ENCODE measurements around the gene TPPP2.
"Not testable (repeated sequence)": the region's sequence is repeated elsewhere in the genome, so short reads cannot be mapped to it uniquely, and the experiment has no call there.

TPPP2 gene

DNA sequence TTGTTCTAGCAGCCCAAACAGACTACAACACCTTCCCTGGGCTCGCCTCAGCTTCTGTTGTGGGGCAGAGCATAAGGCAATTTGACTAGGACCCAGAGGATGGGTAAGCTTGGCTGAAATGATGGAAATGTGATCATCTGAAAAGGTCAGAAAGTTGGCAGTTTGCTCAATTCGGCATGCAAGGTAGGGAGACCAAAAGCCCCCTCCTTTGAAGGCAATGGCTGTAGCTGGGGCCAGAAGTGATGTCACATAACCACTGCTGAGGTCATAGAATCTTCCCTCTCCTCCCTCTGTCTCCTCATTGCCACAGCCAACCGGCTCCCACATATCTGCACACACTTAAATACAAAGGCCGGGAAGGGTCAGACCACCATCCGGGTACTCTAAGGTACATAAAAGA, at the start of gene TPPP2:
Gene TPPP2, plus strand, starts transcription at position 301 of the 400 bp plus-strand sequence. CDS start 365 bp downstream, outside the sequence.
- no peak for DNase-seq

DNA sequence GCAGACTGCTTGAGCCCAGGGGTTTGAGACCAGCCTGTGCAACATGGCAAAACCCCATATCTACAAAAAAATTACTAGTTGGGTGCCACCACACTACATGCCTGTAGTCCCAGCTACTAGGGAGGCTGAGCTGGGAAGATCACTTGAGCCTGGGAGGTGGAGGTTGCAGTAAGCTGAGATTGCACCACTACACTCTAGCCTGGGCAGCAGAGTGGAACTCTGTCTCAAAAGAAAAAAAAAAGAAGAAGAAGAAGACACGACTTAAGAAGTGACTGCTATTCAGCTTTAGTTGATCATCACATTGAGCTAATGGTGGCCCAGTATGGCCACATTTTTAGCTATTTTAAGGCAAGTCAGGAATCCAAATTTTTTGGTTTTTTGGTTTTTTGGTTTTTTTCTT, 49.1 kb upstream of the TPPP2 start:
- no peak for DNase-seq

DNA sequence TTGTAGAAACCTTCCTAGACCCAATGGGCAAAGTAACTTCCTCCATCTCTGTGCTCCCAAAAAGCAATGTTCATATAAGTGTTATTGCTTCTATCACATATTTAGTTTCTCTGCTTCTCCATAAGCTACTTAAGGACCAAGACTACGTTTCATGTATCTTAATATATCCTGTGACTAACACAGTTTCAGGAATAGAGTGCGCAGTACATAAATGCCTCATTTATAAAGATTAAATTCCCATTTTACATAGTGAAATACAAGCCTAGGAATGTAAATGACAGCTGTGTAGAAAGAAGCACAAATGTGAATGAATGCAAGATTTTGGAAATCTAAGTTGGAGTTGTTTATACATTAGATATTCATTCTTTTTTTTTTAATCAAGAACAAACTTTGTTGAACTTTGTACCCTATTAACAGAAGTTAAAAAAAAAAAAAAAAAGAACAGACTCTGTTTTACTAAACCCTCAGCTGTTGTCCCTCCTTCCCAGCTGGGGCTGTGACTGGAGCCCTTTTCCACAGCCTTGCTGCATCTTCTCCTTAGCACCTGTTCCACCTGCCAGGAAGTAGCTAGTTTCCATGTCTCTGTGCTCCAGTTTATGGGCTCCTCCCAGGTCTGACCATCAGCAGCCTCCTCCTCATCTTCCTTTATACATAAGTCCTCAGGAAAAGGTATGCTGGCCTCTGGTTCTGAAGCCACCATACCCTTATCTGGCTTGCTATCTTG, 47.2 kb upstream of the TPPP2 start:
- DNase-seq = no peak

DNA sequence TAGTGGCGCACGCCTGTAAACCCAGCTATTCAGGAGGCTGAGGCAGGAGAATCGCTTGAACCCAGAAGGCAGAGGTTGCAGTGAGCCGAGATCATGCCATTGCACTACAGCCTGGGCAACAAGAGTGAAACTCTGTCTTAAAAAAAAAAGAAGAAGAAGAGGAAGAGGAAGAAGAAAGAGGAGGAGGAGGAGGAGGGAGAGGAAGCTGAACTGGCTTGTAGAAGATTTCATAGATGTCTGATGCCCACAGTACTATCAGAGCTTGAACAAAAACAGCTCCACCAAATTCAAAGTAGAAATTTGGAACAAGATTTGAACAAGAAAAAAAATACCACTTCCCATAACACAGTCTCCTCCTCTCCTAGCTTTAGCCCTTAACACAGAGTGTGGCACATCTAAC, 44.4 kb upstream of the TPPP2 start:
- DNase-seq = not testable (repeated sequence)

DNA sequence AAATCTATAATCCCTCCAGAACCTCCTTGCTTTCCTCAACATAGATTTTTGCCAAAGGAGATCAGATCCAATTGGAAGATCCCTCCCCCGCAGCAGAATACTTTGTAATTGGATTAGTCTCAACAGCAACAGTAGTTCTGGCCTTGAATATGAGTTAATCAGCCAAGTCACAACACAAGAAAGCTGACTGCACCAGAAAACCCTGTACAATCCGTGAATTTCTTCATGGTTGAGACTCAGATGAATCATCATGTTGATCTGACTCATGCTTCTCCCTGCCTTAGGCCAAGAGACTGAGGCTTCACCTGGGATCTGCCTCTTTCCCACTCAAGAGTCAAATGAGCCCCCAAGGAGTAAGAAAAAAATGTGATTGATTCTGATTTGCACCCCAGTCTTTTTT, 43.2 kb upstream of the TPPP2 start:
- DNase-seq = peak in 6 of 56 donors; percentile 8 to 34 (median 12)

DNA sequence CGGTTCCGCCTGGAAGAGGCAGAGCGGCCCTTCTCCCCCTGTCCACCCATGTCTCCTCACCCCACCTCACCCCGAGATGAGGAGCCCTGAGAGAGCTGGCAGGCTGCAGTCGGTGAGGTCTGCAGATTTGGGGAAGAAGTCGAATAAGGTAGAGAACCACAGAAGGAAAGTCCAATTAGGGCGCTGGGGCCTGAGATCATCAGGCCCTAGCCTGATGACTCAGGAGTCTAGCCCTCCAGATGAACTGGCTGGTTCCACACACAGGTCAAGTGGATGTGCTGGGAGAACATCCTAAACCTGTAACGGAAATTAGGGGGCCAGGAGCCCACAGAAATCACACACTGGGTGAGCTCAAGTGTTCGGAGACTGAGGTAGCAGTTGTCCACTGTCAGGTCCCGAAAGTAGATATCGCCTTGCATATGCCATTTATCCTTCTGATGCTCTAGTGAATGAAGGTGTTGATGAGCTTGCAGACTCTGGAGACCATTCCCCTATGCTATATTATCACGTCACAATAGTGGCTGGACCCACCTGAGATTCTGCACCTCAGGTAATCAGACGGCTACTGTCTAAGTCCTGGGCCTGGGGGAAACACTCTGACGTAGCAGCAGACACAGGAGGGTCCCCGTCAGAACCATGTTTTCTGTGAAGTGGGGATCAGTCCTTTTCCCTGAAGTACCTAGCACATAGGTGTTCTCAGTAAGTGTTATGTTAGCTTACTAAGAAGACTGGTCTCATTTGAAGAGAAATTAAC, 41.1 kb upstream of the TPPP2 start:
- no peak for DNase-seq

DNA sequence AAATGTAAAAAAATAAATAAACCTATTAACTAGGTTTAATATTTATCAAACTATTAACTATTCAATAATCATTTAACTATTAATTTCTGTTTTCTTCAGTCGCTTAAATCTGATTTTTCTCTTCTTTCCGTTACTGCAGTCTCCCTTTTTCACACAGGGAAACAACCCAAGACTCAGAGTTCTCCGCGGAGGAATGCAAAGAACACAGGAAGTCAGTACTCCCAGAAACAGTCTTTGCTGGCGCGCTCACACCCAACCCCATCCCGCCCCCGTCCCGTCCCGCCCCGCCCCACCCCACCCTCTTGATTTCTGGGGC, 40.6 kb upstream of the TPPP2 start:
- DNase-seq = no peak

DNA sequence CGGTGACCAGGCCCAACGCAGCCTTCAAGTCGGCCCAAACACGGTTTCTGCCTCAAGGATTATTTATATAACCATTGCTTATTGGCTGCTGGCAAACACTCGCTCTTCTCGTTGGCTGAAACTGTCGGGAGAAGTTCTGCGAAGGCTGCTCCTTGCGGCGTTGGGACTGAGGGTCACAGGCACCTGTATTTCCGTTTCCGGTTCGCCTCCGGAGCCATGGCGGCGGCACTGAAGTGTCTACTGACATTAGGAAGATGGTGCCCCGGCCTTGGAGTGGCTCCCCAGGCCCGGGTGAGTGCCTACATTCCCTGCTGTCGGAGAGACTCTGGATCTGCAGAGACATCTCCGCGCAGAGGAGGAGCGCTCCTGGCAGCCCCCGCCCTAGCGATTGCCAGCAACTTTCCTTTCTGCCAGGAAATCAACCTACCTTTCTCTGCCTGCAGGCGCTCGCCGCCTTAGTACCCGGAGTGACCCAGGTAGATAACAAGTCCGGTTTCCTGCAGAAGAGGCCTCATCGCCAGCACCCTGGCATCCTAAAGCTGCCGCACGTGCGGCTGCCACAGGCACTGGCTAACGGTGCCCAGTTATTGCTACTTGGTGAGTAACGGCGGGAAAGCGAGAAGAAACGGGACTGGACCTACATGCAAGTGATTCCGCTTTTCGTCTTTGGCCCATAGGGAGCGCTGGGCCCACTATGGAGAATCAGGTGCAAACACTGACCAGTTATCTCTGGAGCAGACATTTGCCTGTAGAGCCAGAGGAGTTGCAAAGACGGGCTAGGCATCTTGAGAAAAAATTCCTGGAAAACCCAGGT, 40.0 kb upstream of the TPPP2 start, which contains the start of gene METTL17:
Gene METTL17, plus strand, starts transcription at position 194 of the 814 bp plus-strand sequence. Its CDS starts 23 bp downstream, at position 217.
- DNase-seq = peak; percentile 44 to 96 (median 87)

DNA sequence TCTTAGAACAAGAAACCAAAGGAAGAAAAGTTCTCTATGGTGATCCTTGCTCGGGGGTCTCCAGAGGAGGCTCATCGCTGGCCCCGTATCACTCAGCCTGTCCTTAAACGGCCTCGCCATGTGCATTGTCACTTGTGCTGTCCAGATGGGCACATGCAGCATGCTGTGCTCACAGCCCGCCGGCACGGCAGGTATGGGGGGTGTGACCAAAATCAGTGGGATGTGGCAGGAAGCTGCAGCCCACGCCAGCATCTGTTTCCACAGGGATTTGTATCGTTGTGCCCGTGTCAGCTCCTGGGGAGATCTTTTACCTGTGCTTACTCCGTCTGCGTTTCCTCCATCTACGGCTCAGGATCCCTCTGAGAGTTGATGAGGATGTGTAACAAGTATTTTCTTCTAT, 33.5 kb upstream of the TPPP2 start:
- no peak for DNase-seq

DNA sequence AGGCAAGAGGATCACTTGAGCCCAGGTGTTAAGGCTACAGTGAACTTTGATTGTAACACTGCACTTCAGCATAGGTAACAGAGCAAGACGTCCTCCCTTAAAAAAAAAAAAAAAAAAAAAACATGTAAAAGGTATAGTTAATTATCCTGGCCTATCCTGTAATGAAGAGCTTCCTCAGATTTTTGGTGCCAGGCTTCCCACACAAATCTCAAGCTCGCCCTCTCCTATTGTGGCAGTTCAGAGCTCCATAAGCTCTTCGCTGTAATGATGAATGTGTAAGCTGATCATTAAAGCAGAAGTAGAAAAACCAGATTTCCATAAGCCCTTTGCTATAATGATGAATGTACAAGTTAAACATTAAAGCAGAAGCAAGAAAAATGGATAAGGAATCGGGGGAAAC, 32.9 kb upstream of the TPPP2 start:
- DNase-seq = no peak

DNA sequence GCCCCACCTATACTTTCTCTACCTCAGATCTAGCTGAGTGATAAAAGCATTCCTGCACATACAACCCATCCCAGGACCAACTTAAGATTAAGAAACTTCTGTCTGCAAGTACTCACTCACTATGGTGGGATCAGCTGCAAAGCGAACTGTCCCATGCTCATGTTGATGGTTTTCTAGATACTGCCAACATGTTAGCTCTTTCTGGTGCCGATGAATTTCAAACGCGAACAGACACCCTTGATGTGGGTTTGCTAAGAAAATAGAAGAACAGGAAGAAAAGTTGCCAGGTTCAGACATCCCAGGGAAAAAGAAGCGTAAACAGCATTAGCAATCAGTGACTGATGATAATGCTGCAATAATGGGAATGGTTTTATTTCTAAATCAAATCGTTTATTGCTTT, 32.5 kb upstream of the TPPP2 start:
- no peak for DNase-seq

DNA sequence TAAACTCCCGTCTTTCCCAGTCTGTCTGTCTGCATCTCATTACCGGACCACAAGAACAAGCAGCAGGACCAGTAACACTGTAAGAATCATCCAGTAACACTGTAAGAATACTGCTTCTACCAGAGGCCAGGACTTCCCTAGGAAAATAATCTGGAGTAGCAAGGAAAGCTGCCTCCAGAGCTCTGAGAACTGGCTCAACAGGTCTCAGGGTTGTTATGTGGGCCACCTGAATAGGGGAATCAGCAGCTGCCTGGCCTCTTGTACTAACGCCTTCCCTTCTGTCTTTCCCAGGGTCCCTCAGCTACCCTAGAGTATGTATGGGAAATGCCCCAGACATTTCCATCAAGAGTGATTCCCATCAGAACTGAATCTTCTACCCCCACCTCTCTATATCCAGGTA, 31.9 kb upstream of the TPPP2 start:
- no peak for DNase-seq

DNA sequence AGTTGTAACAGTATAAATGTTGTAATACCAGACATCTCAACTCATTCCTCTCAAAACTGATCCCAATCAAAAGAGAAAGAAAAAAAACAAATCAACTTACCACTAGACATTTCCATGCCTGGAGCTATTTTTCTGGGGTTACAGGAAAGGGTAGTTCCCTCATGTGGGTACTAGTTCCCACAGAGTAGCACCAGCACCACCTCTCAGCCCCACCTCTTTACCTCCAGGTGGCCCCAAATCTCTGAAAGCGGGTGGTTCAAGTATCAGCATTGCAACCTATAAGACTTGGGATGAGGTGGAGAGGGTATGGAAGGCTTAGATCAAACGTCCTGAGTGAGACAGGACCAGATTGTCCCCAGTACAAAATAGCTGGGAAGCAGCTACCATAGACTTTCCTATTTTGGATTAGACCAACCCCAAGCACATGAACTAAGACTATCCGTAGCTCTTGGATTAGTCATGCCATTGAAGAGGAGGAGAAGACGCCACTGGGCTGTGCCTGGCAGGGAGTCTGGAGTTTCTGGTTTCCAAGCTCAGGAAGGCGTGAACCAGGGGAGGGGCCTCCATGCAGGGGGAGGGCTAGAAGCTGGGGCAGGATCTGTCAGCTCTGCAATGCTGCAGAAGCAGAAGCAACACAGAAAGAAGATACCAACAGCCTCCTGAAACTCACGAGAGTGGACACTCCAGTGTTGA, 31.2 kb upstream of the TPPP2 start, which contains the start of gene SLC39A2:
Gene SLC39A2, plus strand, starts transcription at position 620 of the 693 bp plus-strand sequence. CDS start 154 bp downstream, outside the sequence.
- DNase-seq = no peak

DNA sequence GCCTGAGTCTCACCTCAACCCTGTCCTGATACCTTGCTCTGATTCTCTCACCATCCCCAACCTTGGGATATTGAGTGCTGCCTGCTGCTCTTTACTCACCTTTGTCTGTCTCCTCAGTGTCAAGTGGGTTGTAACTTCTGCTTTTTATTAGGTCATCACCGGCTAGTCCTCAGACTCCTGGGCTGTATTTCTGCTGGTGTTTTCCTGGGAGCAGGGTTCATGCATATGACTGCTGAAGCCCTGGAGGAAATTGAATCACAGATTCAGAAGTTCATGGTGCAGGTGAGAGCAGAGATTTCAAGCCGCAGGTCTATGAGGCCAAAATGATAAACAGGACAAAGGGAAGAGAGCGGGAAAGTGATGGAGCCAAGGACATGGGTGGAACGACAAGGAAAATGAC, 30.4 kb upstream of the TPPP2 start:
- no peak for DNase-seq

DNA sequence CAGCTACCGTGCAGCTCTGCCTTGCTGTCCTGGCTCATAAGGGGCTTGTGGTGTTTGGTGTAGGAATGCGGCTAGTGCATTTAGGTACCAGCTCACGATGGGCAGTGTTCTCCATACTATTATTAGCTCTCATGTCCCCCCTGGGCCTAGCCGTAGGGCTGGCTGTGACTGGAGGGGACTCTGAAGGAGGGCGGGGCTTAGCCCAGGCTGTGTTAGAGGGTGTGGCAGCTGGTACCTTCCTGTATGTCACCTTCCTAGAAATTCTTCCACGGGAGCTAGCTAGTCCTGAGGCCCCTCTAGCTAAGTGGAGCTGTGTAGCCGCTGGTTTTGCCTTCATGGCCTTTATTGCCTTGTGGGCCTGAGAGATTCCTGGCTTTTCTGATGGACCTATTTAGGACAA, 28.8 kb upstream of the TPPP2 start:
- no peak for DNase-seq

DNA sequence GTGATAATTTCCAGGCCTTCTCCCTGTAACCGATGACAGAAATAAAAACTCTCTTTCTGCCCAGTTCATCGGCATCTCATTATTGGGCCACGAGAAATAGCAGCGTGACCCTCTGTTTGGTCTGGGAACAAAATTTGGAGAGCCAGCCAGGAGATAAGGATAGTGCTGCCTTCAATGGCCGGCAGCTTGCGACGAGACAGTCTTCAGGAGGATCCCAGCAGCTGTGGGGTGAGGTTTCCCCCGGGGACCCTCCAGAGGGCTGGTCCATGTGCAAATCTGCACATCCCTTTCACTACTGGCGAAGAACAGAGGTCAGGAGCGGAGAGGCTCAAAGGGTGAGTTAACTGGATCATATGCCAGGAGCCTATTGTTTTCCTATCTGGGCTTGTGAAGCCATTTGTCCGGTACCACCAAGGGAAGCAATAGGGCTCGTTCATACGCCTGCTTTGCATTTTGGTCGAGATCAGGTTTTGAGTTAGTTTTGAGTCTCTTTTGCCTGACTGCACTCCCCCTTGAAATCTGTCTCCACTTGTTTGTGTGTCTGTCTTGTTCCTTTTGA, 26.1 kb upstream of the TPPP2 start:
- DNase-seq = no peak

DNA sequence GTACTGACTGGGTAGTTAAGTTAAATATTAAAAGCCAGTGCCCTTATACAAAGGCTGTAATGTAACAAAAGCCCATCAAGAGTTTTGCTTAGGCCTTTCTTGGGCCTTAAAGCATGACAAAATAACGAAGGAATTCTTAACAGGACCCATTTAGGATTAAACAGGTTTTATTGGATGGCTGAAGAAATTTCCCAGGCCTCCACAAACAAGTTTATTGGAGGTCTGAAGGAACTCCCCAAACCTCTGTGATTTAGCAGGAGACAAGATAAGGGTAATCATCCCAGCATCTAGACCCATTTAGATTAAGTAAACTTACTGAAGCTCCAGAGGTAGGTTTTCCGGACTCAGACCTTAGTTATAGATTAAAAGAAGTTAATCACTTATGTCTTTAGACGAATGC, 20.3 kb upstream of the TPPP2 start:
- not testable (repeated sequence) for DNase-seq

DNA sequence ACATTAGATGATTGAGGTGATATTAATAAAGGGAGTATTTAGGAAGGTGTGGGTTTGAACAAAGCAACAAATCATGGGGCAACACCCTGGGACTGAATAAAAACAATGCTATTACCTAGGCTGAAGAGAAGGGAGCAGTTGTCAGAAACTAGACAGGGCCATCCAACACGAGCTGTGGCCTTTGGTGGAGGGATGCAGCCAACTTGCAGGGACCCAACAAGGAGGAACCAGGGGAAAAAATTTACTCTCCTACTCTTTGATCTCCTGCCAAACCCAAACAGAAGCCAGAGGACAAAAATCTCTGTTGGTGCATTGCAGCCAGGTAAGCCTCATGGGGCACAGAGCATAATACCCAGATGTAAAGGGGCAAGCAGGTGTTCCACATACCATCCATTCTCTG, 18.9 kb upstream of the TPPP2 start:
- no peak for DNase-seq

DNA sequence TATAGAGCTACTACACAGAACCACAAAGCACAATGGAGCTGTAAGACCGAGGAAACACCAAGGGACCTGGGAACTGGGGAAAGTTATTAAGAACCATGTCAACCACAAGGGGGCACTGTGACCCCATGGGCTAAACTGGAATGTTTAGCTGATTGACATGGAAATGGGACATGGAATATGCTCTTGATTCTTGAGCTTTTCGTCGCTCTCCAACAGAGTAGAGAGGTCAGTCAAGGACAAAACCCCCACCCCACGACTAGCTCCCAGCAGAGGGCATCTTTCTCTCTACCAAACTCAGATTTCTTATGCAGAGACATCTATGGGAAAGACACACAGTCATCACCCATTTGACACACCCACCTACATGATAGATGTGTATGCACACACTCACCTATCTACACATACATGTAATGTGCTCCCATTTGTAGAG, 15.2 kb upstream of the TPPP2 start:
- DNase-seq = peak in 53 of 56 donors; percentile 22 to 95 (median 79)

DNA sequence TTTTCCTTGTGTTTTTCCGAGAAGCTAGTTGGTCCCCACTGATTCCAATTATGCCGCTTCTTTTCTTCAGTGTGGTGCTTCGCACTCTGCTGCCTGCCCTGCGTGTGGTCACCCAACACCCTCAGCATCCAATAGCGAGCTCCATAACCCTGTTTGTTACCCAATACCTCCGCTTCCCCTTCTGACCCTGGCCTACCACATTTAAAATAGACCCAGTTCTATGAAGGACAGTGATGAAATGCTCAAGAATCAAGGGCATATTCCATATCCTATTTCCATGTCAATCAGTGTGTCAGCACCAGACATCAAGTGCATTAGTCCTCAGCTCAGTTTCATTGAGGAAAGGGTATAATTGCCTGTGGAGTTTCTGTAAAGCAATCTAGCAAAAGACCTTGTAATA, 14.7 kb upstream of the TPPP2 start:
- no peak for DNase-seq

All from nucleus accumbens (tissue), 56 donors.